ENCODE data around the gene TRPV2.

- TF ChIP-seq EZH2 (IDR thresholded peaks at IDR 0.05; ENCODE audit: low read depth, unreplicated experiment) (no peak), CTCF (conservative IDR thresholded peaks at IDR 0.05; ENCODE audit: low read depth in 2 of 2) (no peak), ETS1 (IDR thresholded peaks at IDR 0.05) (no peak), REST (IDR thresholded peaks at IDR 0.05; ENCODE audit: unreplicated experiment) (no peak), POLR2AphosphoS5 (IDR thresholded peaks at IDR 0.05; ENCODE audit: low read depth) (no peak), EZH2phosphoT487 (IDR thresholded peaks at IDR 0.05; ENCODE audit: unreplicated experiment) (no peak)
Observed at GRCh38 chr17:16432017-16432416, 16.6 kb downstream of the TRPV2 start.

Measured in GM23338 (cell line).